GM19351 (cell line): Measurements from ENCODE around the gene HRH1.
"Not testable (repeated sequence)": the region's sequence is repeated elsewhere in the genome, so short reads cannot be mapped to it uniquely, and the experiment has no call there.

ENCODE experiments used
- ATAC-seq: cut with Tn5 transposase; IDR thresholded peaks from one replicate; pipeline ENCODE4 v1.9.1; 2021; ENCODE audit warnings: mild to moderate bottlenecking, moderate library complexity; ENCODE audit not compliant: unreplicated experiment

Gene HRH1

DNA sequence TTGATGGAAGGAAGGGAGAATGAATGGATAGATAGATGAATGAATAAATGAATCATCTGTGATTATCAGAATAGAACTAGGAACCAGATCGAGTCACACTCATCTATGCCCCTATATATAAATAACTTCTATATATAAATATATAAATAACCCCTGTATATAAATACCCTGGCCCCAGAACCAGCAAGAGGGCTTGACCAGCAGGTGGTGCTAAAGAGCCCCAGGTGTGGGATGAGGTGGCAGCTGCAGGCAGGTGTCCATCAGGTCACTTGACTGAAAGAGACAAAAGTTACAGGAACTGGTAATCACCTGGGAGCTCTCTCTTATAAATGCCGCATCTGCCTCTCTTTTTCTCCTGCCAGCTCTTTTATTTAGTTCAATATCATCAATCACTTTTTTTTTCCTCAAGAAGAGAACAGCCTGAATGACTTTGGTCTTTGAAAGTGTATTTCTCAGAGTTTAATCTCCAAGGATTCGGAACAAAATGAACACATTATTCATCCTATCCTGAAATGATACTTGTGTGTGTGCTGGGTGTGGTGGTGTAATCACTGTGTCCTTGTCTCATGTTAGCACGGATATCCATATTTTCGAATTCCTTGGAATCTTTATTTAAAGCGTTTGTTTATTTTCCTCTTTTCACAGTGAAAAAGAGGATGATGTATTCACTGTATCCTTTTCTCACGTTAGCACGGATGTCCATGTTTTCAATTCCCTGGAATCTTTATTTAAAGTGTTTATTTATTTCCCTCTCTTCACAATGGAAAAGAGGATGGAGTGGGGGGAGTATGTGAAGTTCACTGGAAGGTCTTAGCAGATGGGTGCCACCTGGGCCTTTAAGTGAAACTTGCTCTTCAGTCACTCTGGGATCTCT, 82.5 kb downstream of the HRH1 start:
- ATAC-seq: peak; percentile 71

DNA sequence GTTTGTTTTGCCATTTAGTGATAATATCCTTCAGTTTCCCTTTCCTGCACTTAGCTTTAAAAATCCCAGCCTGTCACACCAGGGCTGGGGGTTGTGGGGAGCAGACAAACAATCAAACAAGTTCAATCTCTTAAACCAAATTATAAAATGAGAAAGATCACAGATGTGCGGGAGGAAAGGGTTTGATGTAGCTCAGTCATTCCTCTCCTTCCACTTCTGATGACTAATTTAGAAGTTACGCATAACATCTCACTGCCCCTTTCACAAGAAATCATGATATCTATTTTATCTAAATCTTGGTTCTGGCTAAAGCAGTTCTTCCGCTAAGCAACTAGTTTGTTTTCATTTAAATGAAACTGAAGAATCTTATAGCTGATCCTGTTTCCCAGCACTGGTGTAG, 83.8 kb downstream of the HRH1 start:
- ATAC-seq: no peak

GRCh38 chr3:11238880-11239279, 84.6 kb downstream of the HRH1 start:
- no peak for ATAC-seq

GRCh38 chr3:11239796-11240195, 85.5 kb downstream of the HRH1 start:
- ATAC-seq: no peak

- ATAC-seq: no peak
These were observed 86.2 kb downstream of the HRH1 start for GRCh38 chr3:11240496-11240895.

- ATAC-seq: no peak
These were observed 89.9 kb downstream of the HRH1 start for GRCh38 chr3:11244121-11244677.

- no peak for ATAC-seq
These were observed 91.0 kb downstream of the HRH1 start for GRCh38 chr3:11245276-11245675.

- no peak for ATAC-seq
These were observed 91.8 kb downstream of the HRH1 start for GRCh38 chr3:11245827-11246662.

DNA sequence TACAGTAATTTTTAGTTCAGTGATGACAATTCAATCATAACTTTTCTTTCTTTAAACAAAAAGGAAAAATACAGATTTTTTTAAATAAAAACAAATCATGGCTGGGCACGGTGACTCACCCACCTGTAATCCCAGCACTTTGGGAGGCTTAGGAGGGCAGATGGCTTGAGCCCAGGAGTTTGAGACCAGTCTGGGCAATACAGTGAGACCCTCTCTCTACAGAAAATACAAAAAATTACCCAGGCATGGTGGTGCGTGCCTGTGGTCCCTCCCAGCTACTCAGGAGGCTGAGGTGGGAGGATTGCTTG, 92.3 kb downstream of the HRH1 start:
- no peak for ATAC-seq

DNA sequence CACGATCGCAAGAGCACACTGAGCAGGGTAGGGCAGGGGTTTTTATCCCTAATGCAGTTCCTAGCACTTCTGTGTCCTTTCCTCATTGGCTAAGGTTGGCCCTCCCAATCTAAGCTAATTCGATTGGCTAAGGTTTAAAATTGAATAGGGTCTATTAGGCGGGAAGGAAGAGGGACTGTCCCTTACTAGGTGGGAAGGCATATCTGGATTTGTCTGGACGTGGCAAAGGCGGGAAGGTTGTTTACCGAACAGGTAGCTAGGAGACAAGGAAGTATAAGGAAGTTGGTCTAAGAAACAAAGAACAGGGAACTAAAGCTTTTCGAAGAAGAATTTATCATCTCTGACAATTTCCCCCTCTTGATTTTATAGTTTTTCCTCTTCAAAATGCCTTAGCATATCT, 93.1 kb downstream of the HRH1 start:
- ATAC-seq: no peak

DNA sequence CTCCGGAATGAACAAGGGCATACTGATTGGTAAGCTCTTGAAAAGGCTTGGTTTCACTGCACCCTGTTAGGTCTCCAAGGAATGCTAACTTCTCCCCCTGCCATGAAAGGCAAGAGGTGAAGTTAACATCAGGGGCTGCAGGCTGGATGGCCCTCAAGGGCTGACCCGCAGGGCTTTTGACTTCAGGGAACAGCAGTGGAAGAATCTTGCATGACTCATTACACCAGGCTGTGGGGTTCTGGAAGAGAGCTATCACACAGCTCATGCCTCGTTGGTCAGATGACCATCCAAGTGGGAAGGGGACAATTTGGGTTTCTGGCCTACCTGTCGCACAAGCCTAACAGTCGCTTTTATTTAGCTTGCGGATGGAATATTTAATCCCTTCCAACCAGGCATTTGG, 94.3 kb downstream of the HRH1 start:
- no peak for ATAC-seq

- no peak for ATAC-seq
These were observed 96.9 kb downstream of the HRH1 start for GRCh38 chr3:11250902-11251806.

- no peak for ATAC-seq
These were observed 97.5 kb downstream of the HRH1 start for GRCh38 chr3:11251807-11252176.

GRCh38 chr3:11254876-11255275, 100.6 kb downstream of the HRH1 start:
- no peak for ATAC-seq

- not testable (repeated sequence) for ATAC-seq
These were observed 101.2 kb downstream of the HRH1 start for GRCh38 chr3:11255537-11255936.

DNA sequence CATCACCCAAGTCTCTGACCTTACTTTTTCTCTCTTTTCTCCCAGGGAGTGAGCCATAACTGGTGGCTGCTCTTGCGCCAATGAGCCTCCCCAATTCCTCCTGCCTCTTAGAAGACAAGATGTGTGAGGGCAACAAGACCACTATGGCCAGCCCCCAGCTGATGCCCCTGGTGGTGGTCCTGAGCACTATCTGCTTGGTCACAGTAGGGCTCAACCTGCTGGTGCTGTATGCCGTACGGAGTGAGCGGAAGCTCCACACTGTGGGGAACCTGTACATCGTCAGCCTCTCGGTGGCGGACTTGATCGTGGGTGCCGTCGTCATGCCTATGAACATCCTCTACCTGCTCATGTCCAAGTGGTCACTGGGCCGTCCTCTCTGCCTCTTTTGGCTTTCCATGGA, 104.7 kb downstream of the HRH1 start:
- no peak for ATAC-seq

- no peak for ATAC-seq
These were observed 106.2 kb downstream of the HRH1 start for GRCh38 chr3:11260460-11260859.

DNA sequence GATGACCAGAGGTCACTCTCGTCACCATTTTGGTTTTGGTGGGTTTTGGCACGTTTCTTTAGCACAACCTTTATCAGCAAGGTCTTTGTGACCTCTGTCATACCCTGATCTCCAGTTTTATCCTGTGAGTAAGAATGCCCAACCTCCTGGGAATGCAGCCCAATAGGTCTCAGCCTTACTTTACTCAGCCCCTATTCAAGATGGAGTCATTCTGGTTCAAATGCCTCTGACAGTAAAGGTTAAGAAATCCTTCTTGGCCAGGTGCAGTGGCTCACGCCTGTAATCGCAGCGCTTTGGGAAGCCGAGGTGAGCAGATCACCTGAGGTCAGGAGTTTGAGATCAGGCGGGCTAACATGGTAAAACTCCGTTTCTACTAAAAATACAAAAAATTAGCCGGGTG, 114.7 kb downstream of the HRH1 start:
- ATAC-seq: no peak

GRCh38 chr3:11271986-11272904, 118.0 kb downstream of the HRH1 start, which contains the start of gene ATG7:
TSS of gene ATG7 (plus strand) at chr3:11272397. CDS start at chr3:11298696, 26,299 bp downstream.
- ATAC-seq: peak; percentile 94
